ENCODE data around the gene TAS2R31.
"Not testable (repeated sequence)": the region's sequence is repeated elsewhere in the genome, so short reads cannot be mapped to it uniquely, and the experiment has no call there.

The TAS2R31 gene

GRCh38 chr12:11070999-11071398, 39.8 kb upstream of the TAS2R31 start:
- Histone ChIP-seq H3K9ac (ENCODE audit: low read depth, low read length, poor library complexity) (no peak overlapping the region), H4K8ac (ENCODE audit: low read depth, low read length) (no peak overlapping the region), H3K79me1 (ENCODE audit: low read depth, low read length) (no peaks in the 10 kb centered on the region)

DNA sequence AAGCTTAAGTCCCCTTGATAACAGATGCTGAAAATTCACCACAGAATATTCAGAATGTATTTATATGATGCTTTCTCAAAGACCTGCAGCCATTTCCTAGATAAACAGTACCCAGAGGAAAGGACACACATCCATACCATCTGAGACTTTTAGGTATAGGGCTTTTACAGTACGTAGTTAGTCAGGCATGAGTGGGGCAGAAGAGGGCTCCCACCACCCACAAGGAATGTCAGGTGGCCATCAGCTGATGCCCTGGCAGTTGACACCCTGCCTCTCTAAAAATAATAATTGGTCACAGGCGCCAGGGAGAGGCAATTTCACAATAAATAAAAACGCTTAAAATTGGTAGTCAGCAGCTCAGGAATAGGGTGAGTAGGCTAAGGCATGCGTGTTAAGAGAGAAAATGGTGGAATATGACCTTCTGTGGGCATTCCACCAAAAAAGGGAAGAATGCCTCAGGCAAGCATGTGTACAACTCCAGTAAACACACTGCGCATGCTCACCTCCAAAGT, 38.7 kb upstream of the TAS2R31 start:
- H3K4me2 ChIP-seq (ENCODE audit: insufficient read depth, low read length, poor library complexity, severe bottlenecking) = no peak overlapping the region
- H3K23ac ChIP-seq (ENCODE audit: low read depth, low read length, poor library complexity) = no peak overlapping the region
- no peak for DNase-seq (ENCODE audit: low spot score)
- H3K79me1 ChIP-seq (ENCODE audit: low read depth, low read length) = no peaks in the 10 kb centered on the region
- no peak overlapping the region for H3K4me3 ChIP-seq (ENCODE audit: low read length in 2 of 2)
- H2BK15ac ChIP-seq (ENCODE audit: low read length) = no peak overlapping the region
- H3K18ac ChIP-seq (ENCODE audit: low read length) = no peak overlapping the region
- H2BK12ac ChIP-seq (ENCODE audit: low read length) = no peak overlapping the region
- H3K27ac ChIP-seq (replicated peaks; ENCODE audit: low read length) = no peak overlapping the region
- peaks cover 0 to 4% of the 10 kb centered on the region in 2 donors for H3K9me3 ChIP-seq (replicated peaks in 1 of 2; ENCODE audit: control insufficient read depth in 2 of 2, insufficient read depth in 1 of 2, low read depth in 1 of 2, low read length in 2 of 2)
- WGBS, 2 donors (ENCODE audit: extremely low coverage in 2 of 2, insufficient read length in 2 of 2, insufficient replicate concordance in 1 of 2) = no CpG with 5 or more reads among the region's 5 CpGs
- H3K4me1 ChIP-seq (ENCODE audit: control insufficient read depth in 2 of 2, insufficient read depth in 1 of 2, low read depth in 1 of 2, low read length in 2 of 2) = no peaks in the 10 kb centered on the region
- no peak overlapping the region for H2AK5ac ChIP-seq (ENCODE audit: low read depth, low read length)
- no peaks in the 10 kb centered on the region for H3K27me3 ChIP-seq (ENCODE audit: control insufficient read depth in 3 of 3, insufficient read depth in 3 of 3, low read depth in 1 of 3, low read length in 3 of 3)
- no peak overlapping the region for H4K8ac ChIP-seq (ENCODE audit: low read depth, low read length)
- H4K91ac ChIP-seq (ENCODE audit: low read depth, low read length, poor library complexity) = no peak overlapping the region
- no peak overlapping the region for H2BK120ac ChIP-seq (ENCODE audit: low read depth, low read length)
- H3K36me3 ChIP-seq (replicated peaks in 1 of 2; ENCODE audit: control insufficient read depth in 2 of 2, insufficient read depth in 2 of 2, low read length in 2 of 2) = peaks cover 0 to 7% of the 10 kb centered on the region in 2 donors
- no peak overlapping the region for H3K4ac ChIP-seq (ENCODE audit: low read length)
- no peak overlapping the region for H3K9ac ChIP-seq (ENCODE audit: low read depth, low read length, poor library complexity)
- H2BK5ac ChIP-seq (ENCODE audit: low read length) = no peak overlapping the region
- H3K14ac ChIP-seq (ENCODE audit: low read length) = no peak overlapping the region
- no peak overlapping the region for H2AFZ ChIP-seq (ENCODE audit: low read length)

More at GRCh38 chr12:11070999-11071398, 39.8 kb upstream of the TAS2R31 start:
- Histone ChIP-seq H3K4me2 (ENCODE audit: insufficient read depth, low read length, poor library complexity, severe bottlenecking) (no peak overlapping the region), H3K23ac (ENCODE audit: low read depth, low read length, poor library complexity) (no peak overlapping the region), H2BK12ac (ENCODE audit: low read length) (no peak overlapping the region), H3K27me3 (ENCODE audit: control insufficient read depth in 3 of 3, insufficient read depth in 3 of 3, low read depth in 1 of 3, low read length in 3 of 3) (no peaks in the 10 kb centered on the region), H2BK120ac (ENCODE audit: low read depth, low read length) (no peak overlapping the region), H4K91ac (ENCODE audit: low read depth, low read length, poor library complexity) (no peak overlapping the region), H2BK5ac (ENCODE audit: low read length) (no peak overlapping the region), H2AFZ (ENCODE audit: low read length) (no peak overlapping the region), H3K9me3 (replicated peaks in 1 of 2; ENCODE audit: control insufficient read depth in 2 of 2, insufficient read depth in 1 of 2, low read depth in 1 of 2, low read length in 2 of 2) (no peaks in the 10 kb centered on the region), H3K27ac (replicated peaks; ENCODE audit: low read length) (no peak overlapping the region), H3K36me3 (replicated peaks in 1 of 2; ENCODE audit: control insufficient read depth in 2 of 2, insufficient read depth in 2 of 2, low read length in 2 of 2) (peaks cover 0 to 7% of the 10 kb centered on the region in 2 donors), H3K14ac (ENCODE audit: low read length) (no peak overlapping the region), H3K4ac (ENCODE audit: low read length) (no peak overlapping the region), H3K4me3 (ENCODE audit: low read length in 2 of 2) (no peak overlapping the region), H3K4me1 (ENCODE audit: control insufficient read depth in 2 of 2, insufficient read depth in 1 of 2, low read depth in 1 of 2, low read length in 2 of 2) (no peaks in the 10 kb centered on the region), H2BK15ac (ENCODE audit: low read length) (no peak overlapping the region), H2AK5ac (ENCODE audit: low read depth, low read length) (no peak overlapping the region), H3K18ac (ENCODE audit: low read length) (no peak overlapping the region)
- no CpG with 5 or more reads among the region's 1 CpG for WGBS, 2 donors (ENCODE audit: extremely low coverage in 2 of 2, insufficient read length in 2 of 2, insufficient replicate concordance in 1 of 2)
- no peak for DNase-seq (ENCODE audit: low spot score)

GRCh38 chr12:11067514-11067913, 36.3 kb upstream of the TAS2R31 start:
- no peaks in the 10 kb centered on the region for H3K4me1 ChIP-seq (ENCODE audit: control insufficient read depth in 2 of 2, insufficient read depth in 1 of 2, low read depth in 1 of 2, low read length in 2 of 2)
- H3K4ac ChIP-seq (ENCODE audit: low read length) = no peak overlapping the region
- WGBS, 2 donors (ENCODE audit: extremely low coverage in 2 of 2, insufficient read length in 2 of 2, insufficient replicate concordance in 1 of 2) = no CpG with 5 or more reads among the region's 2 CpGs
- H2BK12ac ChIP-seq (ENCODE audit: low read length) = no peak overlapping the region
- no peak overlapping the region for H3K27ac ChIP-seq (replicated peaks; ENCODE audit: low read length)
- H3K4me2 ChIP-seq (ENCODE audit: insufficient read depth, low read length, poor library complexity, severe bottlenecking) = no peak overlapping the region
- no peak overlapping the region for H3K18ac ChIP-seq (ENCODE audit: low read length)
- H2AFZ ChIP-seq (ENCODE audit: low read length) = no peak overlapping the region
- H4K91ac ChIP-seq (ENCODE audit: low read depth, low read length, poor library complexity) = no peak overlapping the region
- H3K27me3 ChIP-seq (ENCODE audit: control insufficient read depth in 3 of 3, insufficient read depth in 3 of 3, low read depth in 1 of 3, low read length in 3 of 3) = no peaks in the 10 kb centered on the region
- no peak overlapping the region for H2BK5ac ChIP-seq (ENCODE audit: low read length)
- no peak overlapping the region for H3K9ac ChIP-seq (ENCODE audit: low read depth, low read length, poor library complexity)
- no peak overlapping the region for H2BK120ac ChIP-seq (ENCODE audit: low read depth, low read length)
- H3K9me3 ChIP-seq (replicated peaks in 1 of 2; ENCODE audit: control insufficient read depth in 2 of 2, insufficient read depth in 1 of 2, low read depth in 1 of 2, low read length in 2 of 2) = peaks cover 0 to 8% of the 10 kb centered on the region in 2 donors
- H2AK5ac ChIP-seq (ENCODE audit: low read depth, low read length) = no peak overlapping the region
- H2BK15ac ChIP-seq (ENCODE audit: low read length) = no peak overlapping the region
- no peak overlapping the region for H3K23ac ChIP-seq (ENCODE audit: low read depth, low read length, poor library complexity)
- H3K79me1 ChIP-seq (ENCODE audit: low read depth, low read length) = no peaks in the 10 kb centered on the region
- H3K36me3 ChIP-seq (replicated peaks in 1 of 2; ENCODE audit: control insufficient read depth in 2 of 2, insufficient read depth in 2 of 2, low read length in 2 of 2) = peaks cover 0 to 5% of the 10 kb centered on the region in 2 donors
- H3K14ac ChIP-seq (ENCODE audit: low read length) = no peak overlapping the region
- no peak overlapping the region for H4K8ac ChIP-seq (ENCODE audit: low read depth, low read length)
- no peak for DNase-seq (ENCODE audit: low spot score)
- no peak overlapping the region for H3K4me3 ChIP-seq (ENCODE audit: low read length in 2 of 2)

DNA sequence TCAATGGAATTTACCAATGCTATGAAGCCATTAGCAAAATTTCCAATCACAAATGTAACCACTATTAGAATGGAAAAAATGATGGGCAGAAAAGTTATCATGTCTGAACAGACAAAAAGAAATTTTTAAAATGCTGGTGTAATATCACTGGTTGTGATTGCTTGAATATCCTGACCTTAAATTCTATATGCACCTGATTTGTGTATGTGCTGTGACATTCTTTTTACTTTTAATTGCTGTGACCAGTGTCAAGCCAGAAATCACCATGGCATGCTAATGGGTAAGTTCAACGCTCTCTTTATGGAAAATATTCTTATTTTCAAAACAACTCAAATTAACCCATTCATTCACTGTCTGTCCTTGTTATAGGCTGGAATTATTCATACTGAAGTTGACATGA, 31.0 kb upstream of the TAS2R31 start, which contains the start of gene TAS2R46:
TSS of gene TAS2R46 (minus strand) at position 101 of the 400 bp plus-strand sequence. CDS start at position 101, 0 bp downstream.
- H3K4me2 ChIP-seq (ENCODE audit: insufficient read depth, low read length, poor library complexity, severe bottlenecking); H3K79me1 ChIP-seq (ENCODE audit: low read depth, low read length); H3K18ac ChIP-seq (ENCODE audit: low read length); H3K23ac ChIP-seq (ENCODE audit: low read depth, low read length, poor library complexity); H3K9me3 ChIP-seq (replicated peaks in 1 of 2; ENCODE audit: control insufficient read depth in 2 of 2, insufficient read depth in 1 of 2, low read depth in 1 of 2, low read length in 2 of 2); H3K14ac ChIP-seq (ENCODE audit: low read length); H2BK120ac ChIP-seq (ENCODE audit: low read depth, low read length); H2BK12ac ChIP-seq (ENCODE audit: low read length); H3K27ac ChIP-seq (replicated peaks; ENCODE audit: low read length); H3K9ac ChIP-seq (ENCODE audit: low read depth, low read length, poor library complexity); H3K36me3 ChIP-seq (replicated peaks in 1 of 2; ENCODE audit: control insufficient read depth in 2 of 2, insufficient read depth in 2 of 2, low read length in 2 of 2); H3K4me3 ChIP-seq (ENCODE audit: low read length in 2 of 2); H2AFZ ChIP-seq (ENCODE audit: low read length); H3K4ac ChIP-seq (ENCODE audit: low read length); H4K91ac ChIP-seq (ENCODE audit: low read depth, low read length, poor library complexity); H3K27me3 ChIP-seq (ENCODE audit: control insufficient read depth in 3 of 3, insufficient read depth in 3 of 3, low read depth in 1 of 3, low read length in 3 of 3); H2BK15ac ChIP-seq (ENCODE audit: low read length); H2AK5ac ChIP-seq (ENCODE audit: low read depth, low read length); H2BK5ac ChIP-seq (ENCODE audit: low read length); H4K8ac ChIP-seq (ENCODE audit: low read depth, low read length); DNase-seq (ENCODE audit: low spot score); H3K4me1 ChIP-seq (ENCODE audit: control insufficient read depth in 2 of 2, insufficient read depth in 1 of 2, low read depth in 1 of 2, low read length in 2 of 2): not testable (repeated sequence)
- WGBS, 2 donors (ENCODE audit: extremely low coverage in 2 of 2, insufficient read length in 2 of 2, insufficient replicate concordance in 1 of 2) = no CpG with 5 or more reads among the region's 1 CpG
